Mucosa of rectum (tissue), 2 donors: ENCODE measurements around the gene CBY1.
"Not testable (repeated sequence)": the region's sequence is repeated elsewhere in the genome, so short reads cannot be mapped to it uniquely, and the experiment has no call there.

Source experiments
- H3K27ac ChIP-seq, 2 donors: one replicate each; pipeline ENCODE4 v1.7.0; 2013; ENCODE audit warnings: inconsistent platforms in 2 of 2, low read depth in 2 of 2, low read length in 2 of 2
- H3K27me3 ChIP-seq, 2 donors: one replicate each; pipeline ENCODE4 v1.7.0; 2013; ENCODE audit warnings: low read length in 2 of 2; ENCODE audit not compliant: control insufficient read depth in 2 of 2, insufficient read depth in 2 of 2
- H3K36me3 ChIP-seq, 2 donors: one replicate each; pipeline ENCODE4 v1.7.0; 2013; ENCODE audit warnings: low read length in 2 of 2; ENCODE audit not compliant: control insufficient read depth in 2 of 2, insufficient read depth in 2 of 2
- H3K4me1 ChIP-seq, 2 donors: one replicate each; pipeline ENCODE4 v1.7.0; 2013; ENCODE audit warnings: low read length in 2 of 2, mild to moderate bottlenecking in 1 of 2; ENCODE audit not compliant: control insufficient read depth in 2 of 2, insufficient read depth in 2 of 2
- H3K4me3 ChIP-seq, 2 donors: one replicate each; pipeline ENCODE4 v1.7.0; 2013; ENCODE audit warnings: low read length in 2 of 2
- H3K9ac ChIP-seq, 2 donors: one replicate each; pipeline ENCODE4 v1.7.0; 2013; ENCODE audit warnings: low read length in 2 of 2, low read depth in 1 of 2, mild to moderate bottlenecking in 1 of 2
- H3K9me3 ChIP-seq, 2 donors: one replicate each; pipeline ENCODE4 v1.7.0; 2013; ENCODE audit warnings: low read length in 2 of 2; ENCODE audit not compliant: control insufficient read depth in 2 of 2
- donor health status: healthy.
- donor health status: Normal muscosa, but diverticular disease.

CBY1 gene

GRCh38 chr22:38656256-38657044 is at the start of gene CBY1, which contains the start of gene FAM227A:
Gene CBY1 (plus strand): TSS chr22:38656638. CDS start chr22:38668055, 11,417 bp downstream.
Gene FAM227A (minus strand): TSS chr22:38656392. CDS start chr22:38650168, 6,224 bp downstream.
- Histone ChIP-seq H3K36me3 (peaks cover 0 to 3% of the 10 kb centered on the region in 2 donors), H3K4me1 (peaks cover 5 to 15% of the 10 kb centered on the region in 2 donors), H3K27me3 (no peaks in the 10 kb centered on the region)

GRCh38 chr22:38607680-38608079 is 48.8 kb upstream of the CBY1 start:
- no peak overlapping the region for H3K4me3 ChIP-seq
- no peaks in the 10 kb centered on the region for H3K27me3 ChIP-seq
- no peaks in the 10 kb centered on the region for H3K36me3 ChIP-seq
- no peak overlapping the region for H3K9ac ChIP-seq
- no peaks in the 10 kb centered on the region for H3K4me1 ChIP-seq
- H3K27ac ChIP-seq: no peak overlapping the region
- H3K9me3 ChIP-seq: no peaks in the 10 kb centered on the region

More at GRCh38 chr22:38656256-38657044, at the start of gene CBY1, which contains the start of gene FAM227A:
- H3K9me3 ChIP-seq: no peaks in the 10 kb centered on the region
- peak within 1 kb of the TSS; percentile 72 to 96 for H3K4me3 ChIP-seq
- H3K9ac ChIP-seq: peak within 1 kb of the TSS; percentile 89 to 91
- H3K27ac ChIP-seq: peak within 1 kb of the TSS; percentile 85 to 90

DNA sequence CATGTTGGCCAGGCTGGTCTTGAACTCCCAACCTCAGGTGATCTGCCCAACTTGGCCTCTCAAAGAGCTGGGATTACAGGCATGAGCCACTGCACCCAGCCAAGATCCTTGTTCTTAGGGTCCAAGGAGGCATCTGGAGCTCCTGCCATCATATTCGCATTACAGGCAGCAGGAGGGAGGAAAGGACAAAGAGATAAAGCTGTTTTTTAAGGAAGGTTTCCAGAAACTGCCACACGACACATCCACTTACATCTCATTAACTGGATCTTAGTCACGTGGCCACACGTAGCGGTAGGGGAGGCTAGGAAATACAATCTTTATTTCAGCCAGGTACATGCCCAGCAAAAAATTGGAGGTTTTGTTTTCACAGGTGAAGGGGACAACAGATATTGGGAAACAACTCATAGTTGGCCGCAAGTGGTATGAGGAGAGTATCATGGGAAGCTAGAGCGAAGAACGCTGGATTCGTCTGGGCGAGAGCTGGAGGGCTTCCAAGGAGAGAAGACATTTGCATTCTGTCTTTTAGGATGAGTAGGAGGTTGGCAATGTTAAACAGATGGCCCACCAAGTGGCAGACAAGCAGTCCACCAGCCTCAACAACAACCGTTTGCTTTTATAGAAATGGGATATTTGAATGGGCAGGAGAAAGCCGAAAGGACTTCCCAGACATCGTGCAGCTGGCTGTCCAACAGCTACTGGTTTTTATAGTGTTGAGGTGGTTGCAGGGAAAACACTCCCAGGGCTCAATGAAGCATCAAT is 47.3 kb upstream of the CBY1 start:
- Histone ChIP-seq H3K9ac (no peak overlapping the region), H3K9me3 (no peaks in the 10 kb centered on the region), H3K4me1 (no peaks in the 10 kb centered on the region), H3K36me3 (no peaks in the 10 kb centered on the region), H3K4me3 (no peak overlapping the region), H3K27me3 (no peaks in the 10 kb centered on the region), H3K27ac (no peak overlapping the region)

DNA sequence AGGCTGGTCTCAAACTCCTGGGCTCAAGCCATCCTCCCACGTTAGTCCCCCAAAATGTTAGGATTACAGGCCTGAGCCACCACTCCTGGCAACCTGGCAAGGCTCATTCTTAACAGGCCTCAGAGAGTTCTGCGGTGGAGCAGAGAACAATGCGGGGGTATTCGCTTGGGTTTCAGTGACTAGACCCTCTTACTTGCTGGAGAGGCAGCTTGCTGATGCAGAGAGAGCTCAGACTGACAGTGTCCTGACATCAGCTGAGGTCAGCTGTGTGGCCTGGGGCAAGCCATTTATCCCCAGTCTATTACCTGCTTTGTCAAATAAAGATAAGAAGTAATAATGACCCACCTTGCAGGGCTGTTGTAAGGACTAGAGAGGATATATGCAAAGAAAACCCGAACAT is 46.2 kb upstream of the CBY1 start:
- Histone ChIP-seq H3K4me1 (no peaks in the 10 kb centered on the region), H3K36me3 (no peaks in the 10 kb centered on the region), H3K27ac (no peak overlapping the region), H3K4me3 (no peak overlapping the region), H3K9ac (no peak overlapping the region), H3K9me3 (no peaks in the 10 kb centered on the region), H3K27me3 (no peaks in the 10 kb centered on the region)

DNA sequence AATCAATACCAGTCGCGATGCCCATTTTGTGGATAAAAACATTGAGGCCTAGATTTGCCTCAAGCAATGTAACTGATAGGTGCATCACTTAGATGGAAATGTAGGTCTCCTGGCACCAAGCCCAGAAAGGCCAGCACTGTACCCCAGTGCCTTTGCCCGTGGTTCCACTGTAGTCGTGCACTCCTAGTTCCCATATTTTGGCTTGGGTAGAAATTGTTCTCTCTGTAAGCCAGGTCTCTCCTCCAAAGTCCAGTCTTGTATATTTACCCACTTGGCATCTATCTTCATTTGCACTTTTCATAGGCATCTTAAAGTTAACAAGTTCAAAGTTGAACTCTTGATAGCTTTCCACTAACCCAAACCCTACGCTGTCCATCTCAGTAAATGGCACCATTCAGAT is 44.9 kb upstream of the CBY1 start:
- Histone ChIP-seq H3K27me3 (no peaks in the 10 kb centered on the region), H3K9me3 (no peaks in the 10 kb centered on the region), H3K27ac (no peak overlapping the region), H3K9ac (no peak overlapping the region), H3K4me3 (no peak overlapping the region), H3K4me1 (no peaks in the 10 kb centered on the region), H3K36me3 (no peaks in the 10 kb centered on the region)

GRCh38 chr22:38612217-38613006 is 44.0 kb upstream of the CBY1 start:
- Histone ChIP-seq H3K27me3 (no peaks in the 10 kb centered on the region), H3K9ac (no peak overlapping the region), H3K4me3 (no peak overlapping the region), H3K9me3 (no peaks in the 10 kb centered on the region), H3K4me1 (no peaks in the 10 kb centered on the region), H3K36me3 (no peaks in the 10 kb centered on the region), H3K27ac (no peak overlapping the region)

- Histone ChIP-seq H3K9ac (no peak overlapping the region), H3K9me3 (no peaks in the 10 kb centered on the region), H3K36me3 (no peaks in the 10 kb centered on the region), H3K27me3 (no peaks in the 10 kb centered on the region), H3K27ac (no peak overlapping the region), H3K4me1 (no peaks in the 10 kb centered on the region), H3K4me3 (no peak overlapping the region)
Observed at GRCh38 chr22:38613588-38613987, 42.9 kb upstream of the CBY1 start.

GRCh38 chr22:38614332-38615063 is 41.9 kb upstream of the CBY1 start:
- Histone ChIP-seq H3K9me3 (no peaks in the 10 kb centered on the region), H3K36me3 (no peaks in the 10 kb centered on the region), H3K4me3 (no peak overlapping the region), H3K27me3 (no peaks in the 10 kb centered on the region), H3K27ac (no peak overlapping the region), H3K4me1 (no peaks in the 10 kb centered on the region), H3K9ac (no peak overlapping the region)

DNA sequence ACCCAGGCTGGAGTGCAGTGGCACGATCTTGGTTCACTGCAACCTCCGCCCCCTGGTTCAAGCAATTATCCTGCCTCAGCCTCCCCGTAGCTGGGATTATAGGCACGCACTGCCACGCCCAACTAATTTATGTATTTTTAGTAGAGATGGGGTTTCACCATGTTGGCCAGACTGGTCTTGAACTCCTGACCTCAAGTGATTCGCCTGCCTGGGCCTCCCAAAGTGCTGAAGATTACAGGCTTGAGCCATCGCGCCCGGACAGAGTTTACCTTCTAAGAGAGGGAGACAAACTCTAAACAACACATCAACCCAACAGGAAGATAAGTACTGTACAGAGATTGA is 41.4 kb upstream of the CBY1 start:
- H3K4me1 ChIP-seq, H3K9me3 ChIP-seq, H3K27me3 ChIP-seq, H3K36me3 ChIP-seq, H3K9ac ChIP-seq, H3K27ac ChIP-seq, H3K4me3 ChIP-seq: not testable (repeated sequence)
